GM12878 (cell line): Measurements from ENCODE around the gene CAMTA1.

Source experiments
- BHLHE40 ChIP-seq, 2 experiments: fragments of 450-650 bp in 1 of 2; IDR thresholded peaks; 2 replicates each; pipeline ENCODE4 v1.6.1; 2011 to 2017; ENCODE audit warnings: low read depth in 2 of 2, borderline replicate concordance in 1 of 2, improper control_type of control experiment in 1 of 2, low read length in 1 of 2, mild to moderate bottlenecking in 1 of 2
- CHD1 ChIP-seq: IDR thresholded peaks from 2 replicates; pipeline ENCODE4 v1.6.1; 2012; ENCODE audit warnings: low read depth, low read length, improper control_type of control experiment
- CREM ChIP-seq: IDR thresholded peaks from 2 replicates; pipeline ENCODE4 v1.6.1; 2014; ENCODE audit warnings: antibody characterized with exemption, low read depth
- CUX1 ChIP-seq: IDR thresholded peaks from 2 replicates; pipeline ENCODE4 v1.6.1; 2012; ENCODE audit warnings: improper control_type of control experiment, low read depth, low read length; ENCODE audit not compliant: insufficient replicate concordance
- HCFC1 ChIP-seq: fragments of 150-350 bp; IDR thresholded peaks from 2 replicates; pipeline ENCODE4 v1.6.1; 2014; ENCODE audit warnings: low read length
- NFYA ChIP-seq: IDR thresholded peaks from 2 replicates; pipeline ENCODE4 v1.6.1; 2011; ENCODE audit warnings: low read depth, mild to moderate bottlenecking, low read length, improper control_type of control experiment, borderline replicate concordance
- PML ChIP-seq: IDR thresholded peaks from 2 replicates; pipeline ENCODE4 v1.6.1; 2012; ENCODE audit warnings: low read length, inconsistent platforms
- POLR2A ChIP-seq: IDR thresholded peaks from 2 replicates; pipeline ENCODE4 v1.6.1; 2011; ENCODE audit warnings: low read depth, mild to moderate bottlenecking, low read length
- RB1 ChIP-seq: fragments of 450-650 bp; formaldehyde crosslinking; IDR thresholded peaks from 2 replicates; pipeline ENCODE4 v1.6.1; 2017; ENCODE audit warnings: mild to moderate bottlenecking, borderline replicate concordance
- RELA ChIP-seq: fragments of 450-650 bp; IDR thresholded peaks from 2 replicates; pipeline ENCODE4 v1.8.0; 2014; ENCODE audit warnings: borderline replicate concordance; ENCODE audit not compliant: partially characterized antibody
- SMC3 ChIP-seq: IDR thresholded peaks from 2 replicates; pipeline ENCODE4 v1.6.1; 2011; ENCODE audit warnings: low read length, improper control_type of control experiment, borderline replicate concordance
- TF ChIP-seq, protein P1 (sequence below), 3 experiments: IDR thresholded peaks in 2 of 3; conservative IDR thresholded peaks in 1 of 3; 2 replicates each; pipeline ENCODE4 v1.5.1; 2011; ENCODE audit warnings: low read depth in 3 of 3, low read length in 3 of 3, mild to moderate bottlenecking in 3 of 3, control low read depth in 2 of 3, moderate library complexity in 2 of 3, inconsistent platforms in 1 of 3, mixed read lengths in 1 of 3; ENCODE audit not compliant: control insufficient read depth in 2 of 3, insufficient read depth in 1 of 3; ENCODE audit errors: extremely low read depth in 1 of 3

DNA sequence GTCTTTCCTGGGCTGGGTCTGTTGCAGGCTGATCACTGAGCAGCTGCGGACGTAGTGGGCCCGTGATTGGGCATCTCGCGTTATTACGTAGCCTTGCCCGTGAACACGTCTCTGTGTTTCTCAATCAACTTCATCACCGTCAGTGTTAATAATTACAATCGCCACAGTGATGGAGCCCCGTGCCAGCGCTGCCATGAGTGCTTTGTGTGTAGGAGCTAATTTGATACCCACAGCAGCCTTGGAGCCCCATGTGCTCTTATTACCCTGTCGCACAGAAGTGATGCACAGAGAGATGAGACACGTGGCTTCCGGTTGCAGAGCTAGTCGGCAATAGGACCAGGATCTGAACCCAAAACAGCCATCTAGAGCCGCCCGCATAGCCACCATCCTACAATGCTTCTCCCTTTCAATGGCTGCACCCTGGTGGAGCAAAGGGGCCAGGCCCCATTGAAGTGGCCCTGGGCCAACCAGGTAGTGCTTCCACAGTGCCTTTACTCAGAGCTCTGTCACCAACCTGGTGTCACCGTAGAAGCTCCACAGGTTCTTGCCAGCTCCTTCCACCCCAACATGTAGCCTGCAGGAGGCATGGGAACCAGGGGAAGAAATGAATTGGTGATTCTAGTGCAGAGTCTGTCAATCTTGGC is 587.3 kb downstream of the CAMTA1 start:
- no peak for TF ChIP-seq CREM
- TF ChIP-seq RELA, result no peak
- TF ChIP-seq, protein P1, sequence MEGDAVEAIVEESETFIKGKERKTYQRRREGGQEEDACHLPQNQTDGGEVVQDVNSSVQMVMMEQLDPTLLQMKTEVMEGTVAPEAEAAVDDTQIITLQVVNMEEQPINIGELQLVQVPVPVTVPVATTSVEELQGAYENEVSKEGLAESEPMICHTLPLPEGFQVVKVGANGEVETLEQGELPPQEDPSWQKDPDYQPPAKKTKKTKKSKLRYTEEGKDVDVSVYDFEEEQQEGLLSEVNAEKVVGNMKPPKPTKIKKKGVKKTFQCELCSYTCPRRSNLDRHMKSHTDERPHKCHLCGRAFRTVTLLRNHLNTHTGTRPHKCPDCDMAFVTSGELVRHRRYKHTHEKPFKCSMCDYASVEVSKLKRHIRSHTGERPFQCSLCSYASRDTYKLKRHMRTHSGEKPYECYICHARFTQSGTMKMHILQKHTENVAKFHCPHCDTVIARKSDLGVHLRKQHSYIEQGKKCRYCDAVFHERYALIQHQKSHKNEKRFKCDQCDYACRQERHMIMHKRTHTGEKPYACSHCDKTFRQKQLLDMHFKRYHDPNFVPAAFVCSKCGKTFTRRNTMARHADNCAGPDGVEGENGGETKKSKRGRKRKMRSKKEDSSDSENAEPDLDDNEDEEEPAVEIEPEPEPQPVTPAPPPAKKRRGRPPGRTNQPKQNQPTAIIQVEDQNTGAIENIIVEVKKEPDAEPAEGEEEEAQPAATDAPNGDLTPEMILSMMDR (IDR thresholded peaks at IDR 0.05 in 2 of 3, conservative IDR thresholded peaks at IDR 0.05 in 1 of 3; ENCODE audit: control insufficient read depth in 2 of 3, extremely low read depth in 1 of 3, insufficient read depth in 1 of 3, low read depth in 3 of 3, low read length in 3 of 3), result no peak
- no peak for TF ChIP-seq CHD1
- TF ChIP-seq BHLHE40 (IDR thresholded peaks at IDR 0.05; ENCODE audit: borderline replicate concordance in 1 of 2, low read depth in 2 of 2, low read length in 1 of 2), result no peak
- no peak for TF ChIP-seq HCFC1
- TF ChIP-seq POLR2A, result no peak
- no peak for TF ChIP-seq NFYA
- no peak for TF ChIP-seq CUX1
- no peak for TF ChIP-seq SMC3
- no peak for TF ChIP-seq PML
- no peak for TF ChIP-seq RB1
